ENCODE measurements around the gene CNOT6L.

CNOT6L gene

GRCh38 chr4:77715414-77716290, 103.5 kb downstream of the CNOT6L start:
- H3K4me3 ChIP-seq (ENCODE audit: low read depth, low read length): no peak overlapping the region
- CTCF ChIA-PET: interaction anchor here (2.2 kb wide), 1 partner anchor 17 kb away, joined by 9 read pairs; no protein-coding TSS in a partner anchor
- DNase-seq (ENCODE audit: low read depth, low spot score): no peak
- TF ChIP-seq, protein P1, sequence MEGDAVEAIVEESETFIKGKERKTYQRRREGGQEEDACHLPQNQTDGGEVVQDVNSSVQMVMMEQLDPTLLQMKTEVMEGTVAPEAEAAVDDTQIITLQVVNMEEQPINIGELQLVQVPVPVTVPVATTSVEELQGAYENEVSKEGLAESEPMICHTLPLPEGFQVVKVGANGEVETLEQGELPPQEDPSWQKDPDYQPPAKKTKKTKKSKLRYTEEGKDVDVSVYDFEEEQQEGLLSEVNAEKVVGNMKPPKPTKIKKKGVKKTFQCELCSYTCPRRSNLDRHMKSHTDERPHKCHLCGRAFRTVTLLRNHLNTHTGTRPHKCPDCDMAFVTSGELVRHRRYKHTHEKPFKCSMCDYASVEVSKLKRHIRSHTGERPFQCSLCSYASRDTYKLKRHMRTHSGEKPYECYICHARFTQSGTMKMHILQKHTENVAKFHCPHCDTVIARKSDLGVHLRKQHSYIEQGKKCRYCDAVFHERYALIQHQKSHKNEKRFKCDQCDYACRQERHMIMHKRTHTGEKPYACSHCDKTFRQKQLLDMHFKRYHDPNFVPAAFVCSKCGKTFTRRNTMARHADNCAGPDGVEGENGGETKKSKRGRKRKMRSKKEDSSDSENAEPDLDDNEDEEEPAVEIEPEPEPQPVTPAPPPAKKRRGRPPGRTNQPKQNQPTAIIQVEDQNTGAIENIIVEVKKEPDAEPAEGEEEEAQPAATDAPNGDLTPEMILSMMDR (IDR thresholded peaks at IDR 0.05; ENCODE audit: insufficient read depth, low read length, missing control alignments): no peak
- POLR2A ChIA-PET: no interaction called here

GRCh38 chr4:77714514-77714913, 104.7 kb downstream of the CNOT6L start:
- no peak for DNase-seq (ENCODE audit: low read depth, low spot score)
- ChIA-PET POLR2A (no interaction called here), CTCF (no interaction called here)
- no peak overlapping the region for H3K4me3 ChIP-seq (ENCODE audit: low read depth, low read length)
- TF ChIP-seq, protein P1 (IDR thresholded peaks at IDR 0.05; ENCODE audit: insufficient read depth, low read length, missing control alignments): no peak

DNA sequence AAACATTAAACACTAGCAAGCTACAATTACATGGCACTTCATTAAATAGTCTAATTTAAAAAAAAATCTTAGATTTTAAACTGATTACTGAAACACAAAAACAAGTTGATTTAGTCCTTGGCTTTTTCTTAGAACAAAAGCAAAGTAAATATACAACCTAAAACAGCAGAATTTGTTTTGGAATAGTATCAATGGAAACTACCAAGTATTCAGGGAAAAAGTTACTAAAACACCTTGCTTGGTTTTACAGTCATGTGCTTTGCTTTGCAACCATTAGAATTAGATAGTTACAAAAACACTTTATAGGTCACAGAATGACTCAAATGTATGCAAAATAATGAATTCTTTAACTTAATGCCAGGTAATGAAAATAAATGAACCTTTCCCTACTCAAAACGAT, 105.3 kb downstream of the CNOT6L start:
- H3K4me3 ChIP-seq (ENCODE audit: low read depth, low read length): no peak overlapping the region
- ChIA-PET CTCF (no interaction called here), POLR2A (no interaction called here)
- TF ChIP-seq, protein P1 (IDR thresholded peaks at IDR 0.05; ENCODE audit: insufficient read depth, low read length, missing control alignments): no peak
- no peak for DNase-seq (ENCODE audit: low read depth, low spot score)

- ChIA-PET POLR2A (no interaction called here), CTCF (interaction anchor here (1.4 kb wide), 1 partner anchor 14 kb away, joined by 3 read pairs; no protein-coding TSS in a partner anchor)
These were observed 106.5 kb downstream of the CNOT6L start for GRCh38 chr4:77712675-77713074.

DNA sequence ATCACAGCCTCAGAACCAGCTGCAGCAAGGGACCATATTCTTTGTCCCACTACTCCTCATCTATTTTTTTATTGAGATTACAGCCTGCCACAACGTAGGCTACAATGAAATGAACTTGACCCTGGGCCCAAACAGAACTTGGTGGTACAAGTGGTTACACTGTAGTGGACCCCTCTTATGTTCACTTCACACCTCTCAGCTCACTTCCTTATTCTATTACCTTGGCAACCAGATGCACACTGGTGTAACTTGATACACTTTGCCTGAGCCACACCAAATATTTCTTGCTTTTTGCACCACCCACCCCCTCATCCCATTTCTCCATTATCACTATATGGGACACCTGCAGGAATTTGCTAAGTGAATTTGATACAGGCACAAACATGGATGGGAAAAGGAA, 107.7 kb downstream of the CNOT6L start:
- no peak overlapping the region for H3K4me3 ChIP-seq (ENCODE audit: low read depth, low read length)
- ChIA-PET CTCF (interaction anchor here (1.4 kb wide), 1 partner anchor 13 kb away, joined by 3 read pairs; no protein-coding TSS in a partner anchor), POLR2A (no interaction called here)
- no peak for DNase-seq (ENCODE audit: low read depth, low spot score)
- TF ChIP-seq, protein P1 (IDR thresholded peaks at IDR 0.05; ENCODE audit: insufficient read depth, low read length, missing control alignments): no peak

More at GRCh38 chr4:77712675-77713074, 106.5 kb downstream of the CNOT6L start:
- TF ChIP-seq, protein P1 (IDR thresholded peaks at IDR 0.05; ENCODE audit: insufficient read depth, low read length, missing control alignments): no peak
- no peak overlapping the region for H3K4me3 ChIP-seq (ENCODE audit: low read depth, low read length)
- no peak for DNase-seq (ENCODE audit: low read depth, low spot score)

- ChIA-PET POLR2A (no interaction called here), CTCF (interaction anchor here (1.8 kb wide), 1 partner anchor 14 kb away, joined by 4 read pairs; no protein-coding TSS in a partner anchor)
- H3K4me3 ChIP-seq (ENCODE audit: low read depth, low read length): no peak overlapping the region
- TF ChIP-seq, protein P1 (IDR thresholded peaks at IDR 0.05; ENCODE audit: insufficient read depth, low read length, missing control alignments): no peak
- DNase-seq (ENCODE audit: low read depth, low spot score): no peak
These were observed 108.5 kb downstream of the CNOT6L start for GRCh38 chr4:77710684-77711083.

Measured in AG04449 (cell line).